Stimulated activated CD4-positive, alpha-beta T cell treated with anti-CD3 and anti-CD28 coated beads, Interleukin-1b, Interleukin-23, amount 100 ng/mL, for 1 hour (primary cell): ENCODE data around the gene MYOF.
"Not testable (repeated sequence)": the region's sequence is repeated elsewhere in the genome, so short reads cannot be mapped to it uniquely, and the experiment has no call there.

ENCODE experiments used
- DNase-seq, 2 donors: peaks; one replicate each; pipeline ENCODE4 v3.0.0-alpha.2; 2020; ENCODE audit warnings: low read depth in 2 of 2

The MYOF gene

DNA sequence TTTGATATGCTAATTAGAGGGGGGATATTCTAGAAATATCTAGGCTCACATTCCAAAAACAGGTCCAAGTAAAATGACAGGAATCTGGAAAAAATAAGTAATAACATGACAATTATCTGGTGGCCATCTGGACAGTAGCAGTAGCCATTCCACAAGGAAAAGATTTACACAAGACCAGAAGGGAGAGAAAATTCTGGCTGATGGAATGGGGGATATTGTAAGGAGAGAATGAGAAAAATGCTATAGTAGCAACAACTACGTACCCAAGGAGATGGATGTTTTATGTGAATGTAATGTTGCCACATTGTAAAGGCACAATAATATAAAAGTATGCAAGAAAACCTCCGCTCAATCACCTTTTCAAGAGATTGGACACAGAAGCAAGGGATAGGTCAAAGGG, 5.4 kb downstream of the MYOF start:
- no peak for DNase-seq

DNA sequence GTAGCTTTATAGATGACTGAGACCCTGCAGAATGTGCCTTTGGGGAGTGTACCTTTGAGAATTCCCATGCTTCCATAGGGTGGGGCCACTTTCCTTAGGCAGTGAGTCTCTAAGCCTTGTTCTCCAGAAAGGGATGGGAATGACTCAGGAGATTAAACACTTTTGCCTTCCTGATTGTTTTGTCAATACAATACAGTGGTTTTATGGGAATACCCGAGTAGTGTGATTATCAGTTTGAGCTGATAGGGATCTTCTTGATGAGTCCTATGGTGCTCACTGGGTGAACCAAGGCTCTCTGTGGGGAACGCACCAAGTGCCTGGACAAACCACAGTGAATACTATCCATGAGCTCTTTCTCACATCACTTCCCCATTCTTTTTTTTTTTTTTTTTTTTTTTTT, 6.3 kb downstream of the MYOF start:
- DNase-seq, result no peak

DNA sequence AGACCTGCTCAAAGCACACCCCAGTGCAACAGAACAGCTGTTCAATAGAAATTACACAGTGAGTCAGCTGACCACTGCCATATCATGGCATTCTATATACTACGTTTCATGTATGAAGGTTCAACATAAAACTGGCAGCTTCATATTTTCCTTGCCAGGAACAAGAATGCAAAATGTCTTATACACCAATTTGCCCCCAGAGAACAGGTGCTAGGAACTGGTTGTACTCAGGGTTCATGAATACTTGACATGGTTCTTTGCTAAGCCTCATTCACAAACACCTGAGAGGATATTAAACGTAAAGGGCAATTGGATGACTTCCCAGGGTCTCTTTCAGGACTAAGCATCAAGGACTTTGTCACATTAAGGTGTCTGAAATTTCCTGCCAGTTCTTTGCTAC, 6.9 kb downstream of the MYOF start:
- no peak for DNase-seq

DNA sequence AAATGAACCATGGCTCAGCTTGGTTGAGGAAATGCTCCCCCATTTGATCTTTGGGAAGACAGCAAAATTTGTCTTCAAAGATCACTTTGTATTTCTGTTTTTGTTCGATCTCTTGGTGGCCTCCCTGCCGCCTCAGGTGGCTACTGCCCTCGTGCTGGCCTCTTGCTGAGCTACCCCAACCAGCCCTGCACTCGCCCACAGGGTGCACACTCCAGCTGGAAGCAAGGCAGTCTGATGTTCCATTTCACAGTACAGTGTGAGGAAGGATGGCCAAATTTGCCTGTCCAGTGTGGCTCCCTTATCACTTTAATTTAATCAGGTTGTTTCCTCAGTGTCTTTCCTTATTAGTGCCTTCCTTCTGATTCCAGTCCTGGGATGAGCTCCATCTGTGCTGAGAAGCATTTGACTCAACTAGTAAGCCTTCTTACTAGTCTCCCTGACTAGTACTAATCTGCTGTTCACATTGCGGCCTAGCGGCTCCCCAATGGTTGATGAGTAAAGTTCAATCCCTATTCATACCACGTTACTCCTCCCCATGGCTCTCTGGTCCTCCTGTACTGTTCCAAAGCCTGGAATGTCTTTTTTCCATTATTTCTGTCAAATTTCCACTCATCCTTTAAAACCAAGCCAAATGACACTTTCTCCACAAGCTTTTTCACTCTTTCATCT, 8.2 kb downstream of the MYOF start:
- DNase-seq, result no peak

DNA sequence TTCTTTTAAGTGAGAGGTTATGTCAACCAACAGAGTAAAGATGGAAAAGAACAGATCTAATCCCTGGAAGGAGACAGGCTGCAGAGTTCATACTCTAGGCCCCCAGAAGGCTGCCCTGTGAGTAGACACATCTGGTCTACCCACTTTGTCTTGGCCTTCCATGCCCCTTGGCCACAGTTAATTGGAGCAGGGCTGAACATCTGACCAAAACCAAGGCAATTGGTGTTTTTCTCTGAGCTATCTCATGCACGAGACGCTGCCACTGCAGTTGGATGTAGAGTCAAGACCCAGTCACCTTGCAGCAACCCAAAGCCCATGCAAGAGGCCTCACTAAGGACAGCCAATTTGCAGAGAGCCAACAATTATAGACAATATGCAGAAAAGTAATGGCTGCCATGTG, 9.0 kb downstream of the MYOF start:
- no peak for DNase-seq

DNA sequence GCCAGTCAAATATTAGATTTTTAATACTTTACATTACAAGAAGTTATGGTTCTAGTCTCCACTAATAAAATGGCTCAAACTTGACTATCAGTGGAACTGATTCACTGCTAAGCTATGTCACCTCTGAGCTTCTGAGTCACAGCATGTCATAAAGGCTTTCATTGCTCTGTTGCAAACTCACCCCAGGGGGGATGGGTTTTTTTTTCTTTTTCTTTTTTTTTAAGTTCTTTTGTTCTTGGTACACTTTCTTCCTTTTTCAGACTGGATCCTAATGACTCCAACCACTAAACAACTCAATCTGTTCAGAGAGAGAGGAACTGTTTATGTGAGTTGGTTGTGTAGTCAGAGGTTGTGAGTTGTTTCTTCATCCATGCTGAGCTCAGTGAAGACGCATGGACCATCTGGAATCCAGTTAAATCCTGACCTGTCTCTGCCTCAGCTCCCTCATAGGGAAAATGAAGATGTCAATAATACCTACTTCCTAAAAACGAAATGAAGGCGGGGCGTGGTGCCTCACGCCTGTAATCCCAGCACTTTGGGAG, 11.0 kb downstream of the MYOF start:
- no peak for DNase-seq

DNA sequence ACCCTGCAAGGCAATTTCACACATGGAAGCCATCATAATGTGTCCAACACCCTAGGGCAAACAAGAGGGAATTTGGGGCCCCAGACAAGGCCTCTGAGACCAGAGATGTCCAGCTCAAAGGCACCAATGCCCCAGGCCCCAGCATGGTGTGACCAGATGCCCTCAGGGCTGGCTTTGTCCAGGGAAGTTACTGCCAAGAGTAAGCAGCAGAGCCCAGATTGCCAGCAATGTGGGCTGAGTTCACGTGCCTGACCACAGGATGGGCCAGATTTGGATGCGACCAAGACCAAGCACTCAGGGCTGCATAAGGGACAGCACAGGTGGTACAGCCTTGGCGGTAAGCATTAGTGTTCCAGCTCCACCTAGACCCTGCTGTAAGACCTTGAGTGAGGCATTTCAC, 12.7 kb downstream of the MYOF start:
- DNase-seq, result no peak

DNA sequence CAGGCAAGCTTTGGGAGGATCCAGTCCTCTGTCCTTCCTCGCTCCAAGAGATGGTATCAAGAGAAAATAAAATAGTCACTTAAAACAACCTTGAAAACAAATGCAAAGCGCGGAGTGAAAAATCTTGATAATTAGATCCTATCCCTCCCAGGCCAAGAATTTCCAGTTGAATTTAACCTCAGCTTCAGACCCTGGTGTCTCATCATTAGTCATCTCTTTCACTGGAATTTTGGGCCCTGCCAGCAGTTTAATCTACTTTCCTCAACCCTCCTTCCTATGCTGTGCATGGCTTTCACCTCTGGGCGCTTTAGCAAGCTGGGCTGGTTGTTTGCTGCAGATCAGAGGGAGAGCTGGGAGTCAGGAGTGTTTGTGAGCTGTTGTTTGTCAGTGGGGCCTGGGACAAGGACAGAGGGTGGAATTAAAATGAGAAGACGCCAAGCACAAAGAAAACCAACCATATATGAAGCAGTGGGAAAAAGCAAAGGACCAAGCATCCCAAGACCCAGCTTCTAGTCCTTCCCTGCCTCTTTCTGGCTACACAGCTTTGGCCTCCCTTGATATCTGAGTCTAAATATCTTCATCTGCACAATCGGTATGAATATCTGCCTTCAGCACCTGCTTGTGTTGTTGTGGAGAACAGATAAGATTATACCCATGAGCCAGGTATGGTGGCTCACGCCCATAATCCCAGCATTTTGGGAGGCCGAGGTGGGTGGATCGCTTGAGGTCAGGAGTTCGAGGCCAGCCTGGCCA, 13.5 kb downstream of the MYOF start:
- no peak for DNase-seq

DNA sequence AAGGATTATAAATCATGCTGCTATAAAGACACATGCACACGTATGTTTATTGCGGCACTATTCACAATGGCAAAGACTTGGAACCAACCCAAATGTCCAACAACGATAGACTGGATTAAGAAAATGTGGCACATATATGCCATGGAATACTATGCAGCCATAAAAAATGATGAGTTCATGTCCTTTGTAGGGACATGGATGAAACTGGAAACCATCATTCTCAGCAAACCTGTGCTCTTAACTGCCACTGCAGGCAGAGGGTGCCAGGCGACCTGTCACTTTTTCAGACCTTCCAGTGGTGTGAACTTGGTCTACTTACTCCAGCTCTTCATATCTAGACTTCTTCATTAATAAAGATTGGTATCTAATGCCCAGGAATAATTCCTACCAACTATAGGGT, 14.5 kb downstream of the MYOF start:
- DNase-seq, result not testable (repeated sequence)

DNA sequence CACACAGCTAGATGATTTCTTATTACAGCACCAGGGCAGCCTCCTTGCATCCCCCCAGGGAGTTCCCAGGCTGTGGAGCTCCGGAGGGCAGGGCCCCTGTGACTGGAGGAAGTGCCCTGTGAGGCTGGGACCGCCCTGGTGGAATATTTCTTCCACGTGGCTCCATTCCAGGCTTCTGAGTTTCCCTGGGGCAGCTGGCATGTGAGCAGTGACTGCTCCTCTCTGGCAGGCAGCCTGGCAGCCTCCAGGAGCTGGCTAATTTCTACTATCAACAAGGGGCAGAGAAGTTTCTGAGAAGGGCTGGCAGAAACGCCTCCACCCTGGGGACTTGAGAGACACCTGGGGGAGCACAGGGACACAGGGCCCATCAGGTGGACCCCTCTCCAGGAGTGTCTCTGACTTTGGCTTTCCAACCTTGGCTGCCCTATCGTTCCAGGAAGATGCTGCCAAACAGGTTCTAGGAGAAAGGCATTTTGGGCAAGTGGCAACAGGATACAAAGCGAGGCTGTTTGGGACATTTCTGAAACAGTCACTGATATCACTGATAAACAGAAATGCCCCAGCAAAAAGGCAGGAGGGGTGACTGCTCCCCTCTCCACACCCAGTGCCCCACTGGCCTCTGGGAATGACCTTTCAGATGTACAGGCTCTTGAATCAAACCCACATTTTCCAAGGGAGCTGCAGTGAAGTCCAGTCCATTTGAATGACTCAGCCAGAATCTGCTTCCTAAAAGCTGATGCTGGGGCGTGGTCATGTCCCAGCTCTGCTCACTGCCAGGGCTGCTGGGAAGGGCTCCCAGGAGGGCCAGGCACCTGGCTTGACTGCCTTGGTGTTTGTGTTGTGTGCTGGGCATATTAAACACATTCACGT, 16.1 kb downstream of the MYOF start:
- DNase-seq, result no peak

DNA sequence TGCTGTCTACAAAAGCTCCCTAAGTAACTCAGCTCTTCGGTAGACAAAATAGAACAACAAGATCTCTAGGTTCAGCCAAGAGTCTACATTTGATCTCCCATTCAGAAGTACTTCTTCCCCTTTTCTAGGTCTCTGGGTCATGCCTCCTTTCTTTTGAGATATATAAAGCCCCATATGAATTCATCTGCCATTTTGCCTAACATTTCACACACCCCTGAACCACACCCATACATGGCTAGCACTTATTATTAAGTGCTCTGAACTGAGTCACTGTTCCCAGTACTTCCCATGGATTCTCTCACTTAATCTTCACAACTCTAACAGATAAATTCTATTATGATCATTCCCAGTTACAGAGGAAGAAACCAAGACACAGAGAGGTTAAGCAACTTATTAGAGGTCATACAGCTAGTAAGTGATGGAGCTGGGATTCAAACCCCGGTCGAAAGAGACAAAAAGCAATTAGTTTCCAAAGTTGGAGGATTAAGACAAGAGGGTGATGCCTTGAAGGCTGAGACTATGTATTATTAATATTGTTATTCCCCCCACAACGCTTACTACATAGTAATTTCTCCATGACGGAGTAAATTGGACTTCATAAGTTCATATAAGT, 17.3 kb downstream of the MYOF start:
- no peak for DNase-seq

DNA sequence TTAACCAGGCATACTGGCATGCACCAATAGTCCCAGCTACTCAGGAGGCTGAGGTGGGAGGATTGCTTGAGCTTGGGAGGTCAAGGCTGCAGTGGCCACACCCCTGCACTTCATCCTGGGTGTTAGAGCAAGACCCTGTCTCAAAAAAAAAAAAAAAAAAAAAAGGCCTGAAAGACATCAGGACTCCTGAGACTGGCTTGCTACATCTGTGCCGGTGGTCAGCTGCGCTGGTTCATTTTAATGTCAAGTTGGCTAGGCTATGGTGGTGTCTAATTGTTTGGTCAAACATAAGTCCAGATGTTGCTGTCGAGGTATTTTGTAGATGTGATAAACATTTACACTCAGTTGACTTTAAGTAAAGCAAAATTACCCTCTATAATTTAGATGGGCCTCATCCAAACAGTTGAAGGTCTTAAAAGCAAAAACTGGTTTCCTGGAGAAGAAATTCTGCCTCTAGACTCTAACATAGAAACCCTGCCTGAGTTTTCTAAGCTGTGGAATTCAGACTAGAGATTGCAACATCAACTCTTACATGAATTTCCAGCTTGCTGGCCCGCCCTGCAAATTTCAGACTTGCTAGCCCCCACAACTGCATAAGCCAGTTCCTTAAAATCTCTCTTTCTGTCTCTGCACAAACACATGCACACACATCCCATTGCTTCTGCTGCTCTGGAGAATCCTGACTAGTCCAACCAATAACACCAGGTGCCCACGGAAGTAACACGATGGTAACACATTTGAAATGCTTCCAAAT, 18.2 kb downstream of the MYOF start:
- no peak for DNase-seq

DNA sequence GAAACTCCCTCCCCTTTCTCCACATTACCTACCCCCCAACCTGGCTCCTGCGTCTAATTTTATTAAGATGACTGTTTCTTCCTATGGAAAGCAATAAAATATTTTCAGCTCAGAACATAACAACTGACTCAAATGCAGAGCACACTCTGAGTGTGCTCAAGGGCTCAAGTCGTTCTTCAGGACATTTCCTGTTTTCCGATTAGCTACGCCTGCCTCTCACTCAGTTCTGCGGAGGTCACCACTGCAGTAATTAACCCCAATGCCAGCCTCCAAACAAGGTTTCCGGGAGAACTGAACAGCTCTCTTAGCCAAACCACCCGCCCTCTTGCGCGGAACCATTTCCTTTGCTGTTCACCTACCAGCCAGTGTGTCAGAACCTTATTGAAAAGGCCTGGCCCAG, 19.3 kb downstream of the MYOF start:
- DNase-seq, result no peak

DNA sequence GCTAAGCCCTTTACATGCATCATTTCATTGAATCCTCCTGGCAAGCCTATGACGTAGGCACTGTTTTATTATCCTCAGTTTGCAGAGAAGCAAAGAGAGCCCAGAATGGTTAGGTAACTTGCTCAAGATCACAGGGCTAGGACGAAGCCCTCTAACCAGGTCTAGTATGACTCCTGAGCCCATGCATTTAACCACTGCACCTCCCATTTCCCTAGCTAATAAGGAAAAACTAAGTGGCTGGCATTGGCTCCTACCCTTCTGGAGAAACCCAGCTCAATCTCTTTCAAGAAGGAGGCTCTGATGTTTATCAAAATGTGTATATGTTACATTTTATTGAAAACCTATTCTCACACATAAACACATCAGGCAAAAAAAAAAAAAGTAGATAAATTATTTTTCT, 19.8 kb downstream of the MYOF start:
- DNase-seq, result no peak

DNA sequence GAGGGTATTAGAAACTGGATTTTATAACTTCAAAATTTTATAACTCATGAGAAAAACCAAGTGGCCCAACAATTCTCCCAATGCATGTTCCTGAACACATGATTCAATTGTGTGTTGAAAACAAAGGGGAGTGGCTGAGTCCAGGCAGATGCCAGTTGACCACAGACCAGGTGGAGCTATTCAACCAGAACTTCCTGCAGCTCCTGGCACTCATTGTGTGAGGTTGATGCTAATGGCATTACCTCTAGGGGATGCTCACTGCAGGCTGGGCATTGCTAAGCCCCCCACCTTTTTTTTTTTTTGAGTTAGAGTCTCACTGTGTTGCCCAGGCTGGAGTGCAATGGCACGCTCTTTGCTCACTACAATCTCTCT, 20.3 kb downstream of the MYOF start:
- DNase-seq, result no peak

DNA sequence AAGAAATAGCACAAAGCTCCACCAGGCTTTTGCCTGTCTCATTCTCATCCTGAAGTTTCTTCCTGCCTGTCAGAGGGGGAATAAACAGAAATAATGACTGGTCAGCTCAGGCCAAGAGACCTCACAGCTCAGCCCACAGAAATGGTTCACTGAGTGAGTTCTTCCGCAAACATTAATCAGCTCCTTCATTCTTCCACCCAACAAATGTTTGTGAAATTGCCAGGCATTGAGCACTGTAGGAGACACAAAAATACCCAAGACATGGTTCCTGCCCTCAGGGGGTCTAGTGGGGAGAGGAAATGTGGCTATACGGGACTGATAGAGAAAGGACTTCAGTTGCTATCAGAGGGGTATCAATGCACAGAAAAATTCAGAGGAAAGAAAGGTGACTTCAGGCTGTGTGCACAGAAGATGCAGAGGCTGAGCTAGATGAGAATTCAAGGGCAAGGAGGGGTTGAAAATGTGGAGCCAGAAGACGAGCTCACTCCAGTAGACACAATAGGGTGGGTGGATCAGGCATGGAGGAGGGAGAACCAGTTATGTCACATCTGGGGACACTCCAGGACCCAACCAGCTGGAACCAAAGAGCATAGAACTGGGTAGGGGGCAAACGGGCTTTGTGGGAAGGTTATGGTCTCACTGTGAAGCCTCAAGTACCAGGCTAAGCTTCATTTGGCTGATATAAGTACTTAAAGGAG, 20.9 kb downstream of the MYOF start:
- no peak for DNase-seq

DNA sequence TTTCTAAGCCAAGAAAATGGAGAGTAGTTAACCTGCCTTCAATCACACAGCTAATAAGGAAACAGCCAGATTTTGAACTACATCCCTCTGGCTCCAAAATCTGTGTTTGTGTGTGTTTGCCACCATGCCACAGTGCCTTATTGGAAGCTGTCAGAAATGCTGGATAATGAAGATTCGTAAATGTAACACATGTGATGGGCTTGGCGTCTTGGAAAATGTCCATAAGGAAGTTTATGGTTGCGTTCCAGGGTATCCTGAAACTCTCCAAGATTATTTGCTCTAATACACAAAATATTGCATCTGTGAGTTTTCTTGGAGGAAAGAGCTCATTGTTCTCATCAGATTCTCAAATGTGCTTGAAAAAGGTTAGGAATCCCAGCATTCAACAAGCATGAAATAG, 22.7 kb downstream of the MYOF start:
- no peak for DNase-seq

DNA sequence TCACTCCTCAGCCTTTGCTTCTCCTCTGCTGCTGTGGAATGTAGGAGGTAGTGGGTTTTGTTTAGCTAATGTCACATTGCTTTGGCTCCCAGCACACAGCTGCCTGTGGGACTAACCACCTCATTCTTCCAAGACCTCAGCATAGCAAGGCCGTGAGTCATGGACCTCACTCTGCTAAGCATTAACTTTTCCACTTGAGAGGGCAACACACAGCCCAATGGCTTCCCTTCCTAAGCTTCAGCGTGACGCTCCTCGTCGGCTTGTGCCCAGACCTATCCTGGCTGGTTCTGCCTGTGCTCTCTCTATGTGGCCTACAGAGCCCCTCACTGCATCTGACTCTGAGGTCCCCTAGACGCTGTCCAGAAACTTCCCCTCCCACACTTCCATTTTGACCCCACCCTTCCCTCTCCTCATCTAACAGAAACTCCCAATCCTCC, 23.3 kb downstream of the MYOF start:
- no peak for DNase-seq

DNA sequence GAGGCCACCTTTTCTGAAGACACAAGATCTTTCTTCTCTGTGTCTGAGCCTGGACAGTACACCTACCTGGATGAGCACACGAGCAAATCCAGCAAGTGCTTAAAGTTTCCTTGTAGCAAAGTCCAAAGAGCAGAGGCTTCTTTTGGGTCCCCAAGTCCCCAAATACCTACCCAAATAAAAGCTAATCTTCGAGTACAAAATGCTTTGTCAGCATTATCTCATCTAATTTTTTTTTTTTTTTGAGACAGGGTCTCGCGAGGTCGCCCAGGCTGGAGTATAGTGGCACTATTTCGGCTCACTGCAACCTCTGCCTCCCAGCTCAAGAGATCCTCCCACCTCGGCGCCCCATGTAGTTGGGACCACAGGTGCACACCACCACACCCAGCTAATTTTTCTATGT, 24.6 kb downstream of the MYOF start:
- DNase-seq, result no peak

DNA sequence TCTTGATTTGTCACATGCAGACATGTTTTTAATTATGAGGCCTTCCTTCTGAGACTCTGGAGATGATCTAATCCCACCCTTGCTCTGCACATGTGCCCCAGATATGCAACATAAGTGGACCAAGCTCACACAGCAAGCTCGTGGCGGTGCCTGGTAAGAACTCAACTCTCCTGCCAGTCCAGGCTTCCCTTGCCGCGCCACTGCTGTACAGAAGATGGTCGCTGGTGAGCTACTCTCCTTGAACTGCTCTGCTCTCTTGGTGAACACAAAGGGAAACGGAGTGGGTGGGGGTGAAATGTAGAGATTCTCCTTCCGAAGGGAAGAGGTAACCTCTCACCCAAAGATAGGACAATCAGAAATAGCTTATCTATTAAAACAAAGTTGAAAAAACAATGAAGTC, 25.7 kb downstream of the MYOF start:
- DNase-seq, result no peak

DNA sequence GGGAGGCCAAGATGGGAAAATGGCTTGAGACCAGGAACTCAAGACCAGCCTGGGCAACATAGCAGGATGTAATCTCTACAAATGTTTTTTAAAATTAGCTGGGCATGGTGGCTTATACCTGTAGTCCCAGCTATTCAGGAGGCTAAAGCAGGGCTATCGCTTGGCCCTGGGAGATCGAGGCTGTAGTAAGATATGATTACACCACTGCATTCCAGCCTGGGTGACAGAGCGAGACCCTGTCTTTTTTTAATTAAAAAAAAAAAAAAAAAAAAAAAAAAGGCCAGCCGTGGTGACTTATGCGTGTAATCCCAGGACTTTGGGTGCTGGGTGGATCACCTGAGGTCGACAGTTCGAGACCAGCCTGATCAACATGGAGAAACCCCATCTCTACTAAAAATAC, 27.4 kb downstream of the MYOF start:
- no peak for DNase-seq
